K562 (cell line): Measurements from ENCODE around the gene PABPC1L2B. TPM values are rescaled to one million over a fixed set of nuclear protein-coding genes. Genes with fewer than 3 reads are reported as not detected.

ENCODE experiments used
- MGA ChIP-seq: fragments of 450-650 bp; IDR thresholded peaks from 2 replicates; pipeline ENCODE4 v1.6.1; 2016; ENCODE audit warnings: mild to moderate bottlenecking, moderate library complexity
- TSHZ1 ChIP-seq: fragments of 250-450 bp; sonication (Bioruptor Pico); IDR thresholded peaks from 2 replicates; pipeline ENCODE4 v1.4.0; 2020; ENCODE audit warnings: mild to moderate bottlenecking, moderate library complexity
- ZNF740 ChIP-seq, 3 experiments: fragments of 200-800 bp in 1 of 3; sonication (Bioruptor generic) in 1 of 3; sonication (generic) in 1 of 3; formaldehyde crosslinking in 1 of 3; IDR thresholded peaks; 2 replicates each; pipeline versions ENCODE4 v1.6.1 to v1.8.0; 2016 to 2022; ENCODE audit warnings: mild to moderate bottlenecking in 2 of 3, missing compliant biosample characterization in 2 of 3, missing genetic modification characterization in 2 of 3, missing genetic modification reagents in 1 of 3
- polyA plus RNA-seq, 8 experiments: library from polyadenylated mRNA; depleted of rRNA in 4 of 8; stranded (reverse) in 5 of 8; unstranded in 3 of 8; fragments of >200 nt; fragmentation: Nextera tagmentation in 2 of 8; fragmentation: Illumina TruSeq in 1 of 8; extraction: Ambion mirVana in 2 of 8; extraction: Trizol in 1 of 8; gene quantifications; 2 replicates each; pipeline versions ENCODE4 v1.2.1 to v1.2.3, GENCODE V29; 2011 to 2014; ENCODE audit warnings: inconsistent platforms in 1 of 8, missing spikeins in 1 of 8
- total RNA-seq, 7 experiments: library from RNA; depleted of rRNA in 6 of 7; stranded (reverse); fragments of >200 nt in 6 of 7; fragmentation: Illumina TruSeq in 2 of 7; extraction: Trizol in 2 of 7; gene quantifications; 2 replicates each; pipeline versions ENCODE4 v1.2.1 to v1.2.3, GENCODE V29; 2011 to 2021; ENCODE audit warnings: low replicate concordance in 1 of 7

PABPC1L2B gene
- total and polyA plus RNA-seq, 9 of the 15 experiments (the other 6 are each of a cell fraction or from before 2014, with no cell fraction given) = not detected

GRCh38 chrX:73028876-73029275 lies 26.1 kb downstream of the PABPC1L2B start (continued):
- TF ChIP-seq ZNF740 (CRISPR knock-in tag; IDR thresholded peaks at IDR 0.05) = no peak
- TF ChIP-seq ZNF740 (tag; IDR thresholded peaks at IDR 0.05) = no peak
- no peak for TF ChIP-seq TSHZ1 (CRISPR knock-in tag)
- no peak for TF ChIP-seq MGA
